Measurements from ENCODE around the gene SLC15A4. TPM values are rescaled to one million over a fixed set of nuclear protein-coding genes. Genes with fewer than 3 reads are reported as not detected.

The SLC15A4 gene
- polyA plus RNA-seq, 3 donors, result 5.4 to 46.6 (median 14.8) TPM

- Histone ChIP-seq H2AFZ (ENCODE audit: insufficient read depth, low read depth, low read length, poor library complexity, severe bottlenecking) (no peak overlapping the region), H3K27me3 (ENCODE audit: control insufficient read depth in 2 of 2, insufficient read depth in 2 of 2, low read length in 2 of 2) (no peaks in the 10 kb centered on the region), H3K79me2 (ENCODE audit: insufficient read depth, low read length) (no peaks in the 10 kb centered on the region), H3K4me3 (replicated peaks in 1 of 3; ENCODE audit: low read depth in 2 of 3, low read length in 3 of 3) (no peak overlapping the region), H4K20me1 (ENCODE audit: insufficient read depth, low read length) (no peaks in the 10 kb centered on the region), H3K4me1 (ENCODE audit: control insufficient read depth in 1 of 2, insufficient read depth in 2 of 2, low read length in 2 of 2) (peaks cover 34 to 36% of the 10 kb centered on the region in 2 donors), H3K9me3 (replicated peaks in 1 of 2; ENCODE audit: control insufficient read depth in 1 of 2, insufficient read depth in 1 of 2, low read length in 2 of 2) (no peaks in the 10 kb centered on the region), H3K36me3 (replicated peaks in 1 of 2; ENCODE audit: control insufficient read depth in 1 of 2, insufficient read depth in 2 of 2, low read length in 2 of 2) (no peaks in the 10 kb centered on the region), H3K27ac (ENCODE audit: low read depth in 1 of 2, low read length in 2 of 2) (no peak overlapping the region), H3K9ac (ENCODE audit: insufficient read depth, low read length, poor library complexity, severe bottlenecking) (no peak overlapping the region), H3K4me2 (replicated peaks; ENCODE audit: extremely low read depth, low read length, poor library complexity, severe bottlenecking) (no peak overlapping the region)
- Mint-ChIP-seq H3K9me3 (no peaks in the 10 kb centered on the region), H3K27me3 (ENCODE audit: low read depth in 3 of 3) (peaks cover 1 to 2% (median 2%) of the 10 kb centered on the region in 3 donors), H3K27ac (no peak overlapping the region), H3K36me3 (no peaks in the 10 kb centered on the region), H3K4me1 (peaks cover 29% of the 10 kb centered on the region), H3K4me3 (no peak overlapping the region)
- no peak for TF ChIP-seq CTCF (IDR thresholded peaks at IDR 0.05)
- DNase-seq, result no peak
- intact Hi-C loops (cut with micrococcal nuclease), result no loop called here
- WGBS (ENCODE audit: insufficient coverage), result 97% methylated on average over 6 of the region's 10 CpGs
These were observed 9.7 kb upstream of the SLC15A4 start for GRCh38 chr12:128833418-128833817.

- Histone ChIP-seq H3K4me2 (replicated peaks; ENCODE audit: extremely low read depth, low read length, poor library complexity, severe bottlenecking) (peak overlapping the region; percentile 67), H3K79me2 (ENCODE audit: insufficient read depth, low read length) (no peaks in the 10 kb centered on the region), H3K36me3 (replicated peaks in 1 of 2; ENCODE audit: control insufficient read depth in 1 of 2, insufficient read depth in 2 of 2, low read length in 2 of 2) (no peaks in the 10 kb centered on the region), H3K9me3 (replicated peaks in 1 of 2; ENCODE audit: control insufficient read depth in 1 of 2, insufficient read depth in 1 of 2, low read length in 2 of 2) (no peaks in the 10 kb centered on the region), H3K27ac (ENCODE audit: low read depth in 1 of 2, low read length in 2 of 2) (peak overlapping the region; percentile 92 to 100), H4K20me1 (ENCODE audit: insufficient read depth, low read length) (no peaks in the 10 kb centered on the region), H3K4me1 (ENCODE audit: control insufficient read depth in 1 of 2, insufficient read depth in 2 of 2, low read length in 2 of 2) (peaks cover 36 to 39% of the 10 kb centered on the region in 2 donors), H3K4me3 (replicated peaks in 1 of 3; ENCODE audit: low read depth in 2 of 3, low read length in 3 of 3) (peak overlapping the region in 2 of 3 experiments; percentile 29 to 66), H2AFZ (ENCODE audit: insufficient read depth, low read depth, low read length, poor library complexity, severe bottlenecking) (no peak overlapping the region), H3K27me3 (ENCODE audit: control insufficient read depth in 2 of 2, insufficient read depth in 2 of 2, low read length in 2 of 2) (no peaks in the 10 kb centered on the region), H3K9ac (ENCODE audit: insufficient read depth, low read length, poor library complexity, severe bottlenecking) (peak overlapping the region; percentile 77)
- DNase-seq, result peak; percentile 67 to 82 (median 75)
- TF ChIP-seq CTCF (IDR thresholded peaks at IDR 0.05), result no peak
- intact Hi-C loops (cut with micrococcal nuclease), result no loop called here
- Mint-ChIP-seq H3K36me3 (no peaks in the 10 kb centered on the region), H3K27me3 (ENCODE audit: low read depth in 3 of 3) (peaks cover 1 to 2% (median 2%) of the 10 kb centered on the region in 3 donors), H3K4me3 (peak overlapping the region; percentile 32 to 84), H3K4me1 (peaks cover 29% of the 10 kb centered on the region), H3K9me3 (no peaks in the 10 kb centered on the region), H3K27ac (peak overlapping the region; percentile 96 to 100 (median 99))
- 0% methylated on average over 1 of the region's 7 CpGs for WGBS (ENCODE audit: insufficient coverage)
These were observed 6.7 kb upstream of the SLC15A4 start for GRCh38 chr12:128830505-128830893.

Measured in CD14-positive monocyte (primary cell).